GM21360 (cell line): ENCODE measurements around the gene AGPAT4.

Experiments
- ATAC-seq: cut with Tn5 transposase; IDR thresholded peaks from one replicate; pipeline ENCODE4 v1.9.1; 2021; ENCODE audit warnings: mild to moderate bottlenecking, moderate library complexity; ENCODE audit not compliant: unreplicated experiment

Gene AGPAT4

GRCh38 chr6:161082215-161082614 is 191.6 kb downstream of the AGPAT4 start:
- ATAC-seq: no peak

GRCh38 chr6:161080263-161080970 is 193.4 kb downstream of the AGPAT4 start:
- ATAC-seq: no peak
